GM12891 (cell line): Measurements from ENCODE around the gene SRPK3.
"Not testable (repeated sequence)": the region's sequence is repeated elsewhere in the genome, so short reads cannot be mapped to it uniquely, and the experiment has no call there.

Experiments used
- DNase-seq: peaks from one replicate; pipeline ENCODE4 v3.0.0; 2011; ENCODE audit warnings: low spot score; ENCODE audit not compliant: insufficient read length
- FAIRE-seq: peaks from 2 replicates; lab custom pipeline; 2011; peaks lifted over from hg19 to GRCh38; lab: Jason Lieb, UNC
- PAX5 ChIP-seq: IDR thresholded peaks from 2 replicates; pipeline ENCODE4 v1.6.1; 2011; ENCODE audit warnings: low read length, moderate library complexity, mild to moderate bottlenecking; ENCODE audit not compliant: insufficient read depth, severe bottlenecking
- POLR2A ChIP-seq: IDR thresholded peaks from 2 replicates; pipeline ENCODE4 v1.6.1; 2011; ENCODE audit warnings: low read depth, low read length, control low read depth
- POLR2AphosphoS5 ChIP-seq: IDR thresholded peaks from 2 replicates; pipeline ENCODE4 v1.6.1; 2011; ENCODE audit warnings: low read depth, low read length, control low read depth
- POU2F2 ChIP-seq: IDR thresholded peaks from 2 replicates; pipeline ENCODE4 v1.6.1; 2011; ENCODE audit warnings: low read depth, mild to moderate bottlenecking, control low read depth, low read length, moderate library complexity
- SPI1 ChIP-seq: IDR thresholded peaks from 2 replicates; pipeline ENCODE4 v1.6.1; 2011; ENCODE audit warnings: low read depth, low read length, control low read depth
- TAF1 ChIP-seq: IDR thresholded peaks from 2 replicates; pipeline ENCODE4 v1.6.1; 2011; ENCODE audit warnings: low read depth, low read length, control low read depth

SRPK3 gene

GRCh38 chrX:153806999-153807575 is 26.2 kb downstream of the SRPK3 start:
- DNase-seq (no peak), FAIRE-seq (no peak)
- TF ChIP-seq POU2F2: no peak
- TF ChIP-seq PAX5: no peak
- no peak for TF ChIP-seq SPI1
- no peak for TF ChIP-seq POLR2A
- TF ChIP-seq TAF1: no peak
- TF ChIP-seq POLR2AphosphoS5: no peak

- TF ChIP-seq TAF1 (no peak), POU2F2 (no peak), POLR2AphosphoS5 (no peak), PAX5 (no peak), POLR2A (no peak), SPI1 (no peak)
- FAIRE-seq (no peak), DNase-seq (no peak)
Observed at GRCh38 chrX:153807976-153808375, 27.1 kb downstream of the SRPK3 start.

GRCh38 chrX:153812220-153812619 is 31.4 kb downstream of the SRPK3 start:
- FAIRE-seq (no peak), DNase-seq (no peak)
- TF ChIP-seq POU2F2 (no peak), SPI1 (no peak), TAF1 (no peak), PAX5 (no peak), POLR2AphosphoS5 (no peak), POLR2A (no peak)

GRCh38 chrX:153813161-153813560 is 32.3 kb downstream of the SRPK3 start:
- no peak for DNase-seq
- TF ChIP-seq POU2F2 (no peak), TAF1 (no peak), SPI1 (no peak), POLR2AphosphoS5 (no peak), POLR2A (no peak), PAX5 (no peak)
- FAIRE-seq: no peak

- TF ChIP-seq POLR2AphosphoS5: no peak
- no peak for TF ChIP-seq POU2F2
- no peak for TF ChIP-seq PAX5
- no peak for TF ChIP-seq TAF1
- TF ChIP-seq SPI1: no peak
- no peak for TF ChIP-seq POLR2A
- DNase-seq (no peak), FAIRE-seq (no peak)
Observed at GRCh38 chrX:153814591-153815315, 33.9 kb downstream of the SRPK3 start.

GRCh38 chrX:153816831-153817690 is 36.2 kb downstream of the SRPK3 start:
- DNase-seq (no peak), FAIRE-seq (no peak)
- TF ChIP-seq POU2F2 (no peak), SPI1 (no peak), POLR2AphosphoS5 (no peak), TAF1 (no peak), PAX5 (no peak), POLR2A (no peak)

- FAIRE-seq, DNase-seq: not testable (repeated sequence)
Observed at GRCh38 chrX:153818064-153818463, 37.2 kb downstream of the SRPK3 start.

- FAIRE-seq (peak; percentile 55), DNase-seq (peak; percentile 58)
- no peak for TF ChIP-seq POU2F2
Observed at GRCh38 chrX:153818571-153819383, 37.9 kb downstream of the SRPK3 start.

GRCh38 chrX:153819384-153820040 is 38.7 kb downstream of the SRPK3 start:
- TF ChIP-seq POU2F2: no peak
- TF ChIP-seq TAF1: no peak
- TF ChIP-seq PAX5: no peak
- TF ChIP-seq POLR2A: no peak
- no peak for TF ChIP-seq POLR2AphosphoS5
- TF ChIP-seq SPI1: no peak
- no peak for FAIRE-seq
- DNase-seq: no peak
